SK-N-MC (cell line): ENCODE measurements around the gene MAFG.

Experiments used
- EZH2 ChIP-seq: fragments of 200-600 bp; sonication (generic); IDR thresholded peaks from one replicate; pipeline ENCODE4 v1.6.1; 2017; ENCODE audit warnings: antibody characterized with exemption
- POLR2AphosphoS5 ChIP-seq: IDR thresholded peaks from 2 replicates; pipeline ENCODE4 v1.6.1; 2012; ENCODE audit warnings: mild to moderate bottlenecking, low read depth, low read length, borderline replicate concordance

DNA sequence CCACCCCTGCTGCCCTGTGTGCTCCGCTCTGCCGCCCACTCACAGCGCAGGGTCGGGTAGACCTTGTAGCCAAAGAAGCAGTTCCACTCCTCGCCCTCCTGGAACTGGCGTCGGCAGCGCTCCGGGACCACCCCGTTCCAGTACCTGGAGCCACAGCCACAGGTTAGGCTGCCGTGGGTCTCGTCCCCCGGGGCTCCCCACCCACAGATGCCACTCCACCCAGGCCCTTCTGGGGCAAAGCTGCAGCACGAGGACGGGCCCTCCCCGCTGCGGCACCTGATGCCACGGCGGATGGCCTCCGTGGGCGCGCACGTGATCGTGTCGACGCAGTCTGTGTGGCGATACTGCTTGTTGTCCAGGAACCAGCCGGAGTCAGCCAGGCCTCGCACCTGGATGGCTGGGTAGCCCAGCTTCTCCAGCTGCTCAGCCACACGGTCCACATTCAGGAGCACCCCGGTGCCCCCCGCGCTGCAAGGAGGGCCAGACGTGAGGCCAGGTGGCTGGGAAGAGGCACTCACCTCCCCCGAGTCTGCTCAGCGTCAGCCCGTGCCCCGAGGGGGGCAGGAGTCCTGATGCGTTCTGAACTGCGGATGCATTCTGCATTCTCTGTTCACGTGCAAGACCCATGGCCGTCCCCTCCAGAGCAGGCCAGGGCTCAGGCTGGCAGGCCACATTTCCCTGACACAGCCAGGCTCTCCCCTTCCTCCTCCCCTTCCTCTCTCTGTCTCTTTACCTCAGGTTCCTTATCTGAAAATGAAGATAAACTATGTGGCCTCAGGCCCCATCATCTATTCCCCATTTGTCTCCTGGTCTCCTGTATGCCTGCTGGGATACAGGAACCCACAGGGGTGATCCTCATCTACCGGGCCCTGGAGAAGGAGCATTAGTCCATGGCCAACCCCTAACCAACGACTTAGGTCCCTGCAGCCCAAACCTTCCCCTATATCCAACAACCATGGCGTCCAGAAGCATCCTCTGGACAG is 29.4 kb upstream of the MAFG start:
- no peak for TF ChIP-seq POLR2AphosphoS5
- TF ChIP-seq EZH2, result no peak
